HG03432 (cell line): ENCODE measurements around the gene XRCC3.

ENCODE experiments used
- ATAC-seq: cut with Tn5 transposase; IDR thresholded peaks from one replicate; pipeline ENCODE4 v1.9.1; 2021; ENCODE audit warnings: mild to moderate bottlenecking, moderate library complexity; ENCODE audit not compliant: unreplicated experiment

XRCC3 gene

GRCh38 chr14:103696070-103696402, 19.2 kb downstream of the XRCC3 start:
- no peak for ATAC-seq

GRCh38 chr14:103695296-103696069, 19.8 kb downstream of the XRCC3 start:
- no peak for ATAC-seq

- no peak for ATAC-seq
Measured at GRCh38 chr14:103694572-103695026, 20.7 kb downstream of the XRCC3 start.

- no peak for ATAC-seq
Measured at GRCh38 chr14:103693515-103693914, 21.7 kb downstream of the XRCC3 start.

GRCh38 chr14:103692871-103693270, 22.4 kb downstream of the XRCC3 start:
- ATAC-seq, result no peak

GRCh38 chr14:103692159-103692558, 23.1 kb downstream of the XRCC3 start:
- peak; percentile 7 for ATAC-seq

GRCh38 chr14:103691655-103692054, 23.6 kb downstream of the XRCC3 start:
- ATAC-seq, result peak; percentile 60

GRCh38 chr14:103690332-103690731, 24.9 kb downstream of the XRCC3 start:
- no peak for ATAC-seq

GRCh38 chr14:103688906-103689902, 26.0 kb downstream of the XRCC3 start:
- ATAC-seq, result peak; percentile 62

- ATAC-seq, result no peak
Measured at GRCh38 chr14:103688441-103688840, 26.8 kb downstream of the XRCC3 start.

- ATAC-seq, result no peak
Measured at GRCh38 chr14:103687712-103688111, 27.5 kb downstream of the XRCC3 start.

GRCh38 chr14:103686831-103687485, 28.3 kb downstream of the XRCC3 start:
- ATAC-seq, result no peak

GRCh38 chr14:103685276-103686211, 29.7 kb downstream of the XRCC3 start:
- no peak for ATAC-seq

GRCh38 chr14:103684871-103685270, 30.4 kb downstream of the XRCC3 start:
- no peak for ATAC-seq

GRCh38 chr14:103684471-103684870, 30.8 kb downstream of the XRCC3 start:
- no peak for ATAC-seq

- ATAC-seq, result no peak
Measured at GRCh38 chr14:103683139-103683538, 32.1 kb downstream of the XRCC3 start.

GRCh38 chr14:103680491-103681231, 34.6 kb downstream of the XRCC3 start:
- no peak for ATAC-seq

- peak; percentile 66 for ATAC-seq
Measured at GRCh38 chr14:103679351-103679750, 35.9 kb downstream of the XRCC3 start.

- ATAC-seq, result no peak
Measured at GRCh38 chr14:103676881-103677675, 38.2 kb downstream of the XRCC3 start.
